Measurements from ENCODE around the gene UCP2.
"Not testable (repeated sequence)": the region's sequence is repeated elsewhere in the genome, so short reads cannot be mapped to it uniquely, and the experiment has no call there.

UCP2 gene

GRCh38 chr11:73946798-73947458, 35.7 kb downstream of the UCP2 start:
- DNase-seq (ENCODE audit: insufficient read length, low spot score) (no peak), FAIRE-seq (no peak)
- TF ChIP-seq CTCF (IDR thresholded peaks at IDR 0.05; ENCODE audit: insufficient read depth, missing control alignments): no peak

GRCh38 chr11:73945396-73945795, 37.2 kb downstream of the UCP2 start:
- no peak for FAIRE-seq
- TF ChIP-seq CTCF (IDR thresholded peaks at IDR 0.05; ENCODE audit: insufficient read depth, missing control alignments): no peak
- DNase-seq (ENCODE audit: insufficient read length, low spot score): no peak

- TF ChIP-seq CTCF (IDR thresholded peaks at IDR 0.05; ENCODE audit: insufficient read depth, missing control alignments): no peak
- no peak for DNase-seq (ENCODE audit: insufficient read length, low spot score)
- FAIRE-seq: no peak
These were observed 37.7 kb downstream of the UCP2 start for GRCh38 chr11:73944901-73945300.

- no peak for TF ChIP-seq CTCF (IDR thresholded peaks at IDR 0.05; ENCODE audit: insufficient read depth, missing control alignments)
- no peak for FAIRE-seq
- no peak for DNase-seq (ENCODE audit: insufficient read length, low spot score)
These were observed 38.6 kb downstream of the UCP2 start for GRCh38 chr11:73944085-73944484.

GRCh38 chr11:73942010-73942409, 40.6 kb downstream of the UCP2 start:
- no peak for FAIRE-seq
- no peak for TF ChIP-seq CTCF (IDR thresholded peaks at IDR 0.05; ENCODE audit: insufficient read depth, missing control alignments)
- no peak for DNase-seq (ENCODE audit: insufficient read length, low spot score)

GRCh38 chr11:73940801-73941570, 41.7 kb downstream of the UCP2 start:
- FAIRE-seq (no peak), DNase-seq (ENCODE audit: insufficient read length, low spot score) (no peak)
- no peak for TF ChIP-seq CTCF (IDR thresholded peaks at IDR 0.05; ENCODE audit: insufficient read depth, missing control alignments)

GRCh38 chr11:73939096-73939495, 43.5 kb downstream of the UCP2 start:
- no peak for DNase-seq (ENCODE audit: insufficient read length, low spot score)
- no peak for TF ChIP-seq CTCF (IDR thresholded peaks at IDR 0.05; ENCODE audit: insufficient read depth, missing control alignments)
- FAIRE-seq: no peak

GRCh38 chr11:73936047-73936446, 46.6 kb downstream of the UCP2 start:
- not testable (repeated sequence) for FAIRE-seq; DNase-seq (ENCODE audit: insufficient read length, low spot score)

Measured in D721Med (cell line).